GM18505 (cell line): ENCODE measurements around the gene ZNF808.
A peak's percentile ranks its signal among the peaks of the same experiment; 100 is the strongest.
"Not testable (repeated sequence)": the region's sequence is repeated elsewhere in the genome, so short reads cannot be mapped to it uniquely, and the experiment has no call there.

Source experiments
- ATAC-seq: cut with Tn5 transposase; IDR thresholded peaks from one replicate; pipeline ENCODE4 v1.9.1; 2021; ENCODE audit not compliant: unreplicated experiment
- POLR2A ChIP-seq: IDR thresholded peaks from 4 replicates; pipeline ENCODE4 v1.6.1; 2011; ENCODE audit warnings: borderline replicate concordance; ENCODE audit not compliant: insufficient read depth, insufficient read length; ENCODE audit errors: extremely low read depth

ZNF808 gene

DNA sequence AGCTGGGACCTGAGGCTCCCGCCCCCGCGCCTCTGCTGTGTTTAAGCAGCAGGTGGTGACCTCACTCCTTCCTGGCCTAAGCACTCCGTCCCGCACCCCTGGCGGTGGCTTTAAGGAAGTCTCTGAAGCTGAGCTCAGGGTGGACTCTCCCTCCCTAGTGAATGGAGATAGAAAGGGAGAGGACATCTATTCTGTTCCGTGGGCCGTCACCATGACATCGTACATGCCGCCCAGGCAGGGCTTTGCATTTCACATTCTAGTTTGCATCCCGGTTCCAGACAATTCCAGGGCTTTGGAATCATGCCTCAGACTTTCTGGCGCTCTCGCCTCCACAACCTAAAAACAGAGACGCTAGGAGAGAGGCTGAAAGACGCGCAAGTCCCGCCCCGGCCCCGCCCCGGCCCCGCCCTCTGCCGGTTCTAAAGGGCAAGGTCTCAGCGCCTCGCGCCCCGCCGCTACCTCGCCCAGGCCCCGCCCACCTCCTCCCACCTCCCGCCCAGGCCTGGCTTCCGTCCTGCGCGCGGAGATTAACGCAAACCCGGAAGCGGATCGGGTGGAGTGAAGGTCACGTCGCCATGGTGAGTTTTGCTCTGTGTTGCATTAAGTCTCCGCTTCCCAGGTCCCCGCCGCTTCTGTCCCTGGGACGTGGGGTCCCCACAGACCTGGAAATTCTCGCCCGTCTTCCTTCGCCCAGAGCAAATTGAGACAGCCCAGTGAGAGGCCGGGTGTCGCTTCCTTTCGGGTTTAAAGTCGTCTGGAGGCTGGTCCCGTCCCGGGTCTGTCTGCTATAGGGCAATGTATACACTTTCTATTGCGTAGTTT is at the start of gene ZNF808:
Gene ZNF808, plus strand, starts transcription at position 535 of the 822 bp plus-strand sequence. CDS start 15,617 bp downstream, outside the sequence.
- peak; percentile 80 for ATAC-seq
- peak; percentile 77 for TF ChIP-seq POLR2A

- ATAC-seq, result not testable (repeated sequence)
Measured at GRCh38 chr19:52484111-52484743, 43.2 kb upstream of the ZNF808 start.

DNA sequence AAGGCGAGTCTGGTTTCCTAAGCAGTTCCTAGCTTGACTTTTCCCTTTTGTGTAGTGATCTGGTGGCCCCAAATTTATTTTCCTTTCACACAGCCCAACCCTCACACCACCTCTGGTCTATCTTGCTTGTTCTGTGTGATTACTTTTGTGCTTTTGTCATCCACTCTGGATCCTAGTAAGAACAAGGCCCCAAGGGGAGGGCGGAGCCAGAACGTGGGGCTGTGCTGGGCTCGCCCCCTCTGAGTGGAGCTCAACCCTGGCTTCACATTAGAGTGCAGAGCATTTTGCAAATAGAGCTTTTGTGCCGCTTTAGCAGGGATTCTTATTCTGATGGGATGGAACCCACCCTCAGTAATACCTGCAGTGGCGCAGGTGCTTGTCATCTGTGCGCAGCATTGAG is 42.4 kb upstream of the ZNF808 start:
- not testable (repeated sequence) for ATAC-seq

DNA sequence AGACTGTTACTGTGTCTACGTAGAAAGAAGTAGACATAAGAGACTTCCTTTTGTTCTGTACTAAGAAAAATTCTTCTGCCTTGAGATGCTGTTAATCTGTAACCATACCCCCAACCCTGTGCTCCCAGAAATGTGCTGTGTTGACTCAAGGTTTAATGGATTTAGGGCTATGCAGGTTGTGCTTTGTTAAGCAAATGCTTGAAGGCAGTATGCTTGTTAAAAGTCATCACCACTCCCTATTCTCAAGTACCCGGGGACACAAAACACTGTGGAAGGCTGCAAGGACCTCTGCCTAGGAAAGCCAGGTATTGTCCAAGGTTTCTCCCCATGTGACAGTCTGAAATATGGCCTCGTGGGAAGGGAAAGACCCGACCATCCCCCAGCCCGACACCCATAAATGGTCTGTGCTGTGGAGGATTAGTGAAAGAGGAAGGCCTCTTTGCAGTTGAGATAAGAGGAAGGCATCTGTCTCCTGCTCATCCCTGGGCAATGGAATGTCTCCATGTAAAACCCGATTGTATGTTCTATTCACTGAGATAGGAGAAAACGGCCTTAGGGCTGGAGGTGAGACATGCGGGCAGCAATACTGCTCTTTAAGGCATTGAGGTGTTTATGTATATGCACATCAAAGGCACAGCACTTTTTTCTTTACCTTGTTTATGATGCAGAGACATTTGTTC is 41.8 kb upstream of the ZNF808 start:
- not testable (repeated sequence) for ATAC-seq

- no peak for ATAC-seq
- TF ChIP-seq POLR2A, result no peak
Measured at GRCh38 chr19:52492201-52492993, 35.1 kb upstream of the ZNF808 start.

GRCh38 chr19:52492994-52493470 is 34.4 kb upstream of the ZNF808 start:
- no peak for TF ChIP-seq POLR2A
- no peak for ATAC-seq

- no peak for ATAC-seq
Measured at GRCh38 chr19:52494518-52494917, 33.0 kb upstream of the ZNF808 start.

DNA sequence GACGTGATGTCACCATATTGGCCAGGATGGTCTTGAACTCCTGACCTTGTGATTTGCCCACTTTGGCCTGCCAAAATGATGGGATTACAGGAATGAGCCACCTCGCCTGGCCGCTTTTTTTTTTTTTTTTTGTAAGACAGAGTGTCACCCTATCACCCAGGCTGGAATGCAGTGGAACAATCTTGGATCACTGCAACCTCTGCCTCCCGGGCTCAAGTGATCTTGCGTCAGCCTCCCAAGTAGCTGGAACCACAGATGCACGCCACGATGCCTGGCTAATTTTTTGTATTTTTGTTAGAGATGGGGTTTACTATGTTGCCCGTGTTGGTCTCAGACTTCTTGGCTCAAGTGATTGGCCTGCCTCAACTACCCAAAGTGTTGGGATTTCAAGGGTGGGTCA is 28.9 kb upstream of the ZNF808 start:
- no peak for ATAC-seq
- TF ChIP-seq POLR2A, result no peak

More at GRCh38 chr19:52494518-52494917, 33.0 kb upstream of the ZNF808 start:
- TF ChIP-seq POLR2A, result no peak

- ATAC-seq, result not testable (repeated sequence)
Measured at GRCh38 chr19:52500474-52500873, 27.0 kb upstream of the ZNF808 start.

DNA sequence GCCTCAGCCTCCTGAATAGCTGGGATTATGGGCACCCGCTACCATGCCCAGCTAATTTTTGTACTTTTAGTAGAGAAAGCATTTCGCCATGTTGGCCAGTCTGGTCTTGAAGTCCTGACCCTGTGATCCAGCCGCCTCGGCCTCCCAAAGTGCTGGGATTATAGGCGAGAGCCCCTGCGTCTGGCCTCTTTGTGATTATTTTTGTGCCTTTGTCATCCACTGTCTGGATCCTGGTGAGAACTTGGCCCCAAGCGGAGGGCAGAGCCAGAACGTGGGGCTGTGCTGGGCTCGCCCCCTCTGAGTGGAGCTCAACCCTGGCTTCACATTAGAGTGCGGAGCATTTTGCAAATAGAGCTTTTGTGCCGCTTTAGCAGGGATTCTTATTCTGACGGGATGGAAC is 26.5 kb upstream of the ZNF808 start:
- not testable (repeated sequence) for ATAC-seq

GRCh38 chr19:52507266-52507665 is 20.2 kb upstream of the ZNF808 start:
- TF ChIP-seq POLR2A, result no peak

DNA sequence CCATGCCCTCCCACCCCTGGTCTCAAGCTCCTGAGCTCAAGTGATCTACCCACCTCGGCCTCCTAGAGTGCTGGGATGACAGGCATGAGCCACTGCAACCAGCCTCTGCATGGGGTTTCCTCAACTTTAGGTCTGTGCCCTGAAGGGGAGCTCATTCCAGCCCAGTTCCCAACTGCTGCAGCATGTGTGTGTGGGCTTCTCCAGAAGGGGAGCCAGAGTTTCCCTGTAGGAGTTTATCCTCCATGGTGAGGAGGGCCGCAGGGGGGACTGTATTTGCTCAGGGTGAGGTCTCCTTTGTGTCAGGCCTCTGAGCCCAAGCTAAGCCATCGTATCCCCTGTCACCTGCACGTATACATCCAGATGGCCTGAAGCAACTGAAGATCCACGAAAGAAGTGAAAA is 11.3 kb upstream of the ZNF808 start:
- ATAC-seq, result no peak
- TF ChIP-seq POLR2A, result no peak

More at GRCh38 chr19:52507266-52507665, 20.2 kb upstream of the ZNF808 start:
- no peak for ATAC-seq

- no peak for ATAC-seq
- TF ChIP-seq POLR2A, result no peak
Measured at GRCh38 chr19:52518646-52519045, 8.8 kb upstream of the ZNF808 start.

DNA sequence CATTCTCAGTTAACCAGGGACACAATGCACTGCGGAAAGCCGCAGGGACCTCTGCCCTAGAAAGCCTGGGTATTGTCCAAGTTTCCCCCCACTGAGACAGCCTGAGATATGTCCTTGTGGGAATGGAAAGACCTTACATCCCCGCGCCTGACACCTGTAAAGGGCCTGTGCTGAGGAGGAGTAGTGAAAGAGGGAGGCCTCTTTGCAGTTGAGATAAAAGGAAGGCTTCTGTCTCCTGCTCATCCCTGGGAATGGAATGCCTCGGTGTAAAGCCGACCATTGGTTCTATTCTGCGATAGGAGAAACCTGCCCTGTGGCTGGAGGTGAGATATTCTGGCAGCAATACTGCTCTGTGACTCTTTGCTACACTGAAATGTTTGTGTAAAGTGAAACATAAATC is 8.3 kb upstream of the ZNF808 start:
- ATAC-seq, result not testable (repeated sequence)
